WERI-Rb-1 (cell line): ENCODE data around the gene PGA5.
A peak's percentile ranks its signal among the peaks of the same experiment; 100 is the strongest.

ENCODE experiments used
- DNase-seq: peaks from one replicate; pipeline ENCODE4 v3.0.0-alpha.2; 2020
- H3K27ac ChIP-seq: fragments of 250-450 bp; sonication (Bioruptor Pico); 2 replicates; pipeline ENCODE4 v1.5.1; 2020; ENCODE audit warnings: mild to moderate bottlenecking, moderate library complexity
- H3K27me3 ChIP-seq: fragments of 250-450 bp; sonication (Bioruptor Pico); 2 replicates; pipeline ENCODE4 v1.5.1; 2021; ENCODE audit warnings: mild to moderate bottlenecking, low read depth, moderate library complexity; ENCODE audit not compliant: insufficient read depth, severe bottlenecking
- H3K36me3 ChIP-seq: fragments of 250-450 bp; sonication (Bioruptor Pico); 2 replicates; pipeline ENCODE4 v1.5.1; 2020; ENCODE audit warnings: mild to moderate bottlenecking, moderate library complexity
- H3K4me3 ChIP-seq: 2 replicates; pipeline ENCODE4 v1.5.1; 2011; ENCODE audit warnings: low read depth, mild to moderate bottlenecking, control low read depth, low read length
- H3K9me3 ChIP-seq: fragments of 250-450 bp; sonication (Bioruptor Pico); 2 replicates; pipeline ENCODE4 v1.5.1; 2021; ENCODE audit warnings: mild to moderate bottlenecking, moderate library complexity; ENCODE audit not compliant: severe bottlenecking
- CTCF ChIP-seq: IDR thresholded peaks from 2 replicates; pipeline ENCODE4 v1.5.1; 2011; ENCODE audit warnings: low read depth, mild to moderate bottlenecking, control low read depth, inconsistent platforms, low read length

PGA5 gene

DNA sequence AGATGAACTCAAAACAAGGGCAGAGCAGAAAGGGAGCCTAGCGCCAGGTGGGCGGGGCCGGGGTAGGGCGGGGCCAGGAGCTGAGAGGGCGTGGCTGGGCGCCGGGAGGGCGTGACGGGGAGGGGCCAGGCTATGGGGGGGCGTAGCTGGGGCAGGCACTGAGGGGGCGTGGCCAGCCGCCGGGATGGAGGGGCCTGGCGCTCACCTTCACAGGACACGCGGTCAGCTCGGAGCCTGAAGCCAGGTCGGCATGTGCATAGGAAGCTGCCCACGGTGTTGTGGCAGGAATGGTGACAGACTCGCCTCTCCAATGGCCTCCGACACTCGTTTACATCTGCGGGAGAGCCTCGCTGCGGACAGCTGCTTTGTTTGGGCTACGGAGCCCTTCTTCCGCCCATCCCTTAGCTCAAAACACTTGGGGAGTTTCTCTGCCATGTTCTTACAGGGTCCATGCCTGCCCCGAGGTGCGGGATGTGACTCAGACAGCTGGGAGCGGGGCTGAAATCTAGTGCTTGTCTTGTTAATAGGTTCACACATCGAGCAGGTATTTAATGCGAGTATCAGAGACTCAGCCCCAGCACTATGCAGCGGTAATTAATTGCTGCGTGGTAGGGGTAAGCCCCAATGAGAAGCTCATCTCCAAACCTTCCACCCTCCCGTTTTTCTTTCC, 40.7 kb downstream of the PGA5 start:
- TF ChIP-seq CTCF = no peak
- Histone ChIP-seq H3K4me3 (no peak overlapping the region), H3K9me3 (no peaks in the 10 kb centered on the region), H3K36me3 (peaks cover 46% of the 10 kb centered on the region), H3K27me3 (no peaks in the 10 kb centered on the region), H3K27ac (no peak overlapping the region)
- peak; percentile 54 for DNase-seq

GRCh38 chr11:61283613-61284012, 42.6 kb downstream of the PGA5 start:
- Histone ChIP-seq H3K9me3 (no peaks in the 10 kb centered on the region), H3K27me3 (no peaks in the 10 kb centered on the region), H3K4me3 (no peak overlapping the region), H3K27ac (no peak overlapping the region), H3K36me3 (peaks cover 46% of the 10 kb centered on the region)
- TF ChIP-seq CTCF = no peak
- no peak for DNase-seq

GRCh38 chr11:61287338-61287977, 46.5 kb downstream of the PGA5 start:
- no peak for TF ChIP-seq CTCF
- no peak overlapping the region for H3K4me3 ChIP-seq
- no peak overlapping the region for H3K27ac ChIP-seq
- no peaks in the 10 kb centered on the region for H3K27me3 ChIP-seq
- peaks cover 48% of the 10 kb centered on the region for H3K36me3 ChIP-seq
- no peaks in the 10 kb centered on the region for H3K9me3 ChIP-seq
- peak; percentile 40 for DNase-seq

GRCh38 chr11:61290905-61291690, 50.1 kb downstream of the PGA5 start:
- peak; percentile 33; the same call in 1 of the 2 replicates for TF ChIP-seq CTCF
- H3K27me3 ChIP-seq = no peaks in the 10 kb centered on the region
- no peaks in the 10 kb centered on the region for H3K9me3 ChIP-seq
- H3K27ac ChIP-seq = no peak overlapping the region
- H3K4me3 ChIP-seq = no peak overlapping the region
- peaks cover 19% of the 10 kb centered on the region for H3K36me3 ChIP-seq
- DNase-seq = no peak

DNA sequence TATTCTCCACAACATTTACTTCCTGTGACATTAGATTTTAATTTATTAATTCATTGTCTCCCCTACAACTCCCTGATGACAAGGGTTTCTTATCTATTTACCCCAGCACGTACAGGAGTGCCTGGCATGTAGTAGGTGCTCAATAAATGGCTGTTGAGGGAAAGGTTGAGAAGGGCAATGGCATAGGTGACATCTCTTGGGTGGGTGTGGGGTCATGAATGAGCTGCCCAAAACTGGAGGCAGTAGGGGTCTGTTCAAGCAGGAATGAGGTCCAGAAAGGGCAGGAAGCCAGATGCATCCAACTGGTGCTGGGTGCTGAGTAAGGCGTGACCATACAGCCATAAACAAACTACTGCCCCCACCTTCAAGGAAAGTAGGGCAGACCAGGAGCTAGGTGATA, 51.4 kb downstream of the PGA5 start:
- H3K4me3 ChIP-seq = no peak overlapping the region
- H3K27me3 ChIP-seq = no peaks in the 10 kb centered on the region
- H3K9me3 ChIP-seq = no peaks in the 10 kb centered on the region
- no peak for TF ChIP-seq CTCF
- H3K27ac ChIP-seq = no peak overlapping the region
- DNase-seq = no peak
- H3K36me3 ChIP-seq = peaks cover 17% of the 10 kb centered on the region
